B cell (primary cell): ENCODE data around the gene CELA3B. TPM values are rescaled to one million over a fixed set of nuclear protein-coding genes. Genes with fewer than 3 reads are reported as not detected.
"Not testable (repeated sequence)": the region's sequence is repeated elsewhere in the genome, so short reads cannot be mapped to it uniquely, and the experiment has no call there.

Source experiments
- ATAC-seq: fragments of 200-7000 bp; cut with Tn5 transposase; one replicate; pipeline ENCODE4 v1.10.0; 2021; ENCODE audit warnings: low read depth, mild to moderate bottlenecking, moderate number of reproducible peaks, moderate library complexity
- CTCF ChIA-PET: fragments of 350-600 bp; sonication (Branson Sonifier 250); formaldehyde crosslinking; loops from one replicate; lab custom pipeline; 2021; ENCODE audit warnings: antibody characterized with exemption, inconsistent platforms; lab: Charles Lee
- POLR2A ChIA-PET: fragments of 350-600 bp; sonication (Branson Sonifier 250); formaldehyde crosslinking; loops from one replicate; lab custom pipeline; 2021; ENCODE audit warnings: antibody characterized with exemption; lab: Charles Lee
- DNase-seq: peaks from one replicate; pipeline ENCODE4 v3.0.0; 2013
- H2AFZ ChIP-seq: 2 replicates; pipeline ENCODE4 v1.6.1; 2012; ENCODE audit warnings: mild to moderate bottlenecking, low read depth, low read length; ENCODE audit not compliant: insufficient read depth, poor library complexity, severe bottlenecking
- H3K27ac ChIP-seq, 2 donors: 1 replicate in 1 of 2; 2 replicates in 1 of 2; pipeline ENCODE4 v1.5.1; 2012 to 2013; ENCODE audit warnings: low read length in 2 of 2, mild to moderate bottlenecking in 2 of 2, moderate library complexity in 1 of 2
- H3K27me3 ChIP-seq, 4 experiments: fragments of 200-600 bp in 1 of 4; sonication (generic) in 1 of 4; replicated peaks in 1 of 4; 1 replicate in 2 of 4; 2 replicates in 2 of 4; pipeline versions ENCODE4 v1.6.1 to v1.7.0; 2013 to 2016; ENCODE audit warnings: low read length in 3 of 4, mild to moderate bottlenecking in 2 of 4, mixed read lengths in 1 of 4, moderate library complexity in 1 of 4; ENCODE audit not compliant: insufficient read depth in 4 of 4, control insufficient read depth in 3 of 4; ENCODE audit errors: control extremely low read depth in 1 of 4
- H3K36me3 ChIP-seq, 2 experiments: replicated peaks in 1 of 2; 1 replicate in 1 of 2; 2 replicates in 1 of 2; pipeline versions ENCODE4 v1.6.1 to v1.7.1; 2013; ENCODE audit warnings: low read length in 1 of 2; ENCODE audit not compliant: insufficient read depth in 2 of 2, control insufficient read depth in 1 of 2; ENCODE audit errors: control extremely low read depth in 1 of 2, extremely low read depth in 1 of 2
- H3K4me1 ChIP-seq, 2 donors: fragments of 200-600 bp in 1 of 2; sonication (generic) in 1 of 2; 1 replicate in 1 of 2; 2 replicates in 1 of 2; pipeline versions ENCODE4 v1.5.1 to v1.6.1; 2013 to 2017; ENCODE audit warnings: low read length in 2 of 2; ENCODE audit not compliant: control insufficient read depth in 2 of 2, insufficient read depth in 2 of 2
- H3K4me2 ChIP-seq: replicated peaks from 2 replicates; pipeline ENCODE3; 2012; ENCODE audit warnings: mild to moderate bottlenecking, low read depth, low read length; ENCODE audit not compliant: poor library complexity, severe bottlenecking
- H3K4me3 ChIP-seq, 5 experiments: fragments of 200-600 bp in 1 of 5; sonication (generic) in 1 of 5; 1 replicate in 3 of 5; 2 replicates in 2 of 5; pipeline versions ENCODE4 v1.5.1 to v1.7.0; 2011 to 2016; ENCODE audit warnings: low read length in 4 of 5, mild to moderate bottlenecking in 4 of 5, low read depth in 2 of 5, control low read depth in 1 of 5, moderate library complexity in 1 of 5; ENCODE audit not compliant: insufficient read depth in 1 of 5; ENCODE audit errors: control extremely low read depth in 1 of 5, extremely low read depth in 1 of 5
- H3K79me2 ChIP-seq: fragments of 200-600 bp; sonication (generic); one replicate; pipeline ENCODE4 v1.6.0; 2016; ENCODE audit warnings: low read length; ENCODE audit not compliant: control insufficient read depth, insufficient read depth
- H3K9ac ChIP-seq: fragments of 200-600 bp; sonication (generic); 2 replicates; pipeline ENCODE4 v1.6.1; 2017; ENCODE audit warnings: mild to moderate bottlenecking, low read length, moderate library complexity
- H3K9me3 ChIP-seq, 3 donors: one replicate each; pipeline versions ENCODE4 v1.6.1 to v1.7.1; 2013; ENCODE audit warnings: low read length in 2 of 3; ENCODE audit not compliant: control insufficient read depth in 2 of 3, insufficient read depth in 1 of 3; ENCODE audit errors: control extremely low read depth in 1 of 3
- H4K20me1 ChIP-seq: 2 replicates; pipeline ENCODE4 v1.6.0; 2012; ENCODE audit warnings: mild to moderate bottlenecking, low read length; ENCODE audit not compliant: insufficient read depth, control insufficient read depth, poor library complexity, severe bottlenecking
- H3K27ac Mint-ChIP-seq: one replicate; pipeline ENCODE4 v1.8.0; 2021; ENCODE audit warnings: mixed read lengths
- H3K27me3 Mint-ChIP-seq: one replicate; pipeline ENCODE4 v1.8.0; 2021; ENCODE audit warnings: mixed read lengths
- H3K4me1 Mint-ChIP-seq: one replicate; pipeline ENCODE4 v1.8.0; 2021; ENCODE audit warnings: mixed read lengths
- H3K4me3 Mint-ChIP-seq: one replicate; pipeline ENCODE4 v1.8.0; 2021; ENCODE audit warnings: mixed read lengths
- H3K9me3 Mint-ChIP-seq: one replicate; pipeline ENCODE4 v1.8.0; 2022; ENCODE audit warnings: mixed read lengths; ENCODE audit not compliant: insufficient read depth
- CTCF ChIP-seq: fragments of 200-600 bp; IDR thresholded peaks from one replicate; pipeline ENCODE4 v1.8.0; 2022; ENCODE audit warnings: antibody characterized with exemption, mild to moderate bottlenecking
- EZH2 ChIP-seq: IDR thresholded peaks from 2 replicates; pipeline ENCODE4 v1.6.1; 2012; ENCODE audit warnings: borderline replicate concordance, low read depth, mild to moderate bottlenecking, moderate library complexity, low read length; ENCODE audit not compliant: insufficient read depth, poor library complexity, severe bottlenecking
- WGBS: methylation state at CpG from one replicate; pipeline ENCODE4 v1.1.5; 2013; ENCODE audit warnings: missing lambda C conversion rate; ENCODE audit not compliant: insufficient coverage; 5-methylcytosine and 5-hydroxymethylcytosine counted together
- intact Hi-C: fragments of 100-400 bp; cut with micrococcal nuclease; formaldehyde crosslinking; loops from one replicate; pipeline ENCODE4 v1.10.0; 2022
- polyA minus RNA-seq: library from RNA; depleted of rRNA, polyadenylated mRNA; stranded (reverse); fragments of >200 nt; gene quantifications from 2 replicates; pipeline ENCODE4 v1.2.3, GENCODE V29; 2012
- polyA plus RNA-seq: library from polyadenylated mRNA; depleted of rRNA; stranded (reverse); fragments of >200 nt; gene quantifications from 2 replicates; pipeline ENCODE4 v1.2.3, GENCODE V29; 2012
- total RNA-seq, 2 donors: library from RNA; stranded (reverse); fragments of 120-200 nt in 1 of 2; gene quantifications; 1 replicate in 1 of 2; 2 replicates in 1 of 2; pipeline versions ENCODE4 v1.2.3 to v1.2.4, GENCODE V29; 2013 to 2022

The CELA3B gene
- total RNA-seq (not detected in 2 replicates), polyA plus RNA-seq (not detected in 2 replicates), polyA minus RNA-seq (not detected in 2 replicates)
- total RNA-seq (2013) = not detected

- H3K4me1 ChIP-seq, ATAC-seq, POLR2A ChIA-PET, H3K4me3 ChIP-seq, H3K4me3 Mint-ChIP-seq, intact Hi-C loops, H3K36me3 ChIP-seq, H3K27ac Mint-ChIP-seq, H3K79me2 ChIP-seq, H3K9me3 ChIP-seq, H2AFZ ChIP-seq, H3K27me3 ChIP-seq, DNase-seq, H3K27ac ChIP-seq, H4K20me1 ChIP-seq, H3K4me1 Mint-ChIP-seq, H3K27me3 Mint-ChIP-seq, CTCF ChIA-PET, H3K9ac ChIP-seq, H3K4me2 ChIP-seq, H3K9me3 Mint-ChIP-seq: not testable (repeated sequence)
- WGBS = 84% methylated on average over 6 of the region's 9 CpGs
Observed at GRCh38 chr1:21976703-21977239, at the start of gene CELA3B. TSS of gene CELA3B (plus strand) at chr1:21977022. CDS start at chr1:21977040, 18 bp downstream.

- no peaks in the 10 kb centered on the region for H3K79me2 ChIP-seq
- H3K27ac ChIP-seq = no peak overlapping the region
- Mint-ChIP-seq H3K27me3 (peaks cover 10% of the 10 kb centered on the region), H3K27ac (no peak overlapping the region), H3K9me3 (no peaks in the 10 kb centered on the region), H3K4me3 (no peak overlapping the region), H3K4me1 (no peaks in the 10 kb centered on the region)
- no peaks in the 10 kb centered on the region for H3K4me1 ChIP-seq
- no peaks in the 10 kb centered on the region for H3K9me3 ChIP-seq
- TF ChIP-seq CTCF = no peak
- TF ChIP-seq EZH2 = no peak
- no peaks in the 10 kb centered on the region for H3K36me3 ChIP-seq
- ChIA-PET CTCF (no interaction called here), POLR2A (no interaction called here)
- 87% methylated on average over 12 of the region's 12 CpGs for WGBS
- H3K9ac ChIP-seq = no peak overlapping the region
- H3K4me3 ChIP-seq = no peak overlapping the region
- no peak overlapping the region for H2AFZ ChIP-seq
- intact Hi-C loops = no loop called here
- DNase-seq = no peak
- no peak overlapping the region for H3K4me2 ChIP-seq
- no peaks in the 10 kb centered on the region for H4K20me1 ChIP-seq
- peaks cover 0 to 5% (median 0%) of the 10 kb centered on the region in 4 experiments for H3K27me3 ChIP-seq
- no peak for ATAC-seq
Observed at GRCh38 chr1:21927533-21928237, 49.1 kb upstream of the CELA3B start.
